GM12878 (cell line): ENCODE data around the gene C17orf58. TPM values are rescaled to one million over a fixed set of nuclear protein-coding genes. Genes with fewer than 3 reads are reported as not detected.

ENCODE experiments used
- ATAC-seq: fragments of 200-7000 bp; cut with Tn5 transposase; 3 replicates; pipeline ENCODE4 v1.9.1; 2020; ENCODE audit warnings: mild to moderate bottlenecking, moderate library complexity
- BruUV-seq: library from RNA; stranded (reverse); fragments of 400-500 nt; replicated peaks from 2 replicates; lab custom pipeline; 2021; lab: Mats Ljungman, UMichigan
- CTCF ChIA-PET: fragments of 300-600 bp; sonication (Branson Sonifier 250); formaldehyde crosslinking; extraction: SDS; loops from one replicate; lab custom pipeline; 2021; ENCODE audit warnings: inconsistent platforms; lab: Yijun Ruan, JAX
- POLR2A ChIA-PET: fragments of 350-600 bp; formaldehyde crosslinking; extraction: SDS; loops from one replicate; lab custom pipeline; 2021; ENCODE audit warnings: inconsistent platforms; lab: Charles Lee
- RAD21 ChIA-PET: fragments of 300-600 bp; sonication (Branson Sonifier 250); formaldehyde crosslinking; loops from one replicate; lab custom pipeline; 2023; ENCODE audit warnings: antibody characterized with exemption; ENCODE audit not compliant: unreplicated experiment; lab: Charles Lee
- SMC1A ChIA-PET: fragments of 300-600 bp; sonication (Branson Sonifier 250); formaldehyde crosslinking; loops from one replicate; lab custom pipeline; 2023; ENCODE audit not compliant: unreplicated experiment, uncharacterized antibody; lab: Charles Lee
- DNase-seq: peaks from one replicate; pipeline ENCODE4 v3.0.0-alpha.2; 2011; ENCODE audit warnings: low read depth, low spot score
- FAIRE-seq: peaks from 3 replicates; lab custom pipeline; 2011; peaks lifted over from hg19 to GRCh38; lab: Jason Lieb, UNC
- H2AFZ ChIP-seq: 2 replicates; pipeline ENCODE4 v1.6.0; 2011; ENCODE audit warnings: low read depth, low read length, control low read depth; ENCODE audit not compliant: control insufficient read depth
- H3K27ac ChIP-seq: 2 replicates; pipeline ENCODE4 v1.5.1; 2011; ENCODE audit warnings: control low read depth; ENCODE audit not compliant: control insufficient read depth, insufficient read depth
- H3K27me3 ChIP-seq, 2 experiments: replicated peaks in 1 of 2; 2 replicates each; pipeline versions ENCODE4 v1.6.0 to v1.6.1; 2011; ENCODE audit warnings: low read length in 1 of 2; ENCODE audit not compliant: control insufficient read depth in 2 of 2, insufficient read depth in 2 of 2
- H3K36me3 ChIP-seq, 2 experiments: 2 replicates each; pipeline ENCODE4 v1.5.1; 2011; ENCODE audit warnings: low read length in 1 of 2; ENCODE audit not compliant: control insufficient read depth in 2 of 2, insufficient read depth in 2 of 2
- H3K4me1 ChIP-seq: 2 replicates; pipeline ENCODE4 v1.6.1; 2011; ENCODE audit warnings: mild to moderate bottlenecking, low read length, moderate library complexity, mixed read lengths; ENCODE audit not compliant: control insufficient read depth, insufficient read depth
- H3K4me2 ChIP-seq: 2 replicates; pipeline ENCODE4 v1.6.0; 2011; ENCODE audit warnings: control low read depth; ENCODE audit not compliant: control insufficient read depth, insufficient read depth
- H3K4me3 ChIP-seq: fragments of 200-600 bp; sonication (generic); 2 replicates; pipeline ENCODE4 v1.5.1; 2016
- H3K79me2 ChIP-seq: 2 replicates; pipeline ENCODE4 v1.6.0; 2011; ENCODE audit warnings: low read length; ENCODE audit not compliant: control insufficient read depth, insufficient read depth
- H3K9ac ChIP-seq: 2 replicates; pipeline ENCODE4 v1.8.0; 2011; ENCODE audit warnings: low read length, control low read depth, mixed read lengths; ENCODE audit not compliant: control insufficient read depth, insufficient read depth
- H3K9me3 ChIP-seq: replicated peaks from 3 replicates; pipeline ENCODE4 v1.5.1; 2011; ENCODE audit warnings: mild to moderate bottlenecking, low read length; ENCODE audit not compliant: control insufficient read depth, insufficient read depth
- H4K20me1 ChIP-seq: 2 replicates; pipeline ENCODE4 v1.6.0; 2011; ENCODE audit not compliant: control insufficient read depth, insufficient read depth
- BRCA1 ChIP-seq: IDR thresholded peaks from 2 replicates; pipeline ENCODE4 v1.6.1; 2011; ENCODE audit warnings: low read depth, low read length, improper control_type of control experiment
- CBFB ChIP-seq: IDR thresholded peaks from 2 replicates; pipeline ENCODE4 v1.6.1; 2016; ENCODE audit warnings: antibody characterized with exemption, low read depth
- CBX3 ChIP-seq: fragments of 200-600 bp; sonication (generic); IDR thresholded peaks from 2 replicates; pipeline ENCODE4 v1.6.1; 2016; ENCODE audit warnings: low read depth, borderline replicate concordance
- CBX5 ChIP-seq: sonication (generic); IDR thresholded peaks from 2 replicates; pipeline ENCODE4 v1.6.1; 2016; ENCODE audit warnings: low read depth, moderate library complexity, mild to moderate bottlenecking, inconsistent platforms
- GATAD2B ChIP-seq: fragments of 450-650 bp; conservative IDR thresholded peaks from 2 replicates; pipeline ENCODE4 v1.6.1; 2017; ENCODE audit warnings: low read depth, mild to moderate bottlenecking, moderate library complexity
- HCFC1 ChIP-seq: fragments of 150-350 bp; IDR thresholded peaks from 2 replicates; pipeline ENCODE4 v1.6.1; 2014; ENCODE audit warnings: low read length
- MYB ChIP-seq: fragments of 150-350 bp; IDR thresholded peaks from 2 replicates; pipeline ENCODE4 v1.6.1; 2014; ENCODE audit warnings: mild to moderate bottlenecking, low read depth, low read length, borderline replicate concordance
- RAD21 ChIP-seq: IDR thresholded peaks from 2 replicates; pipeline ENCODE4 v1.6.1; 2011; ENCODE audit warnings: mild to moderate bottlenecking, low read depth, low read length, moderate library complexity; ENCODE audit not compliant: insufficient read depth
- RFX5 ChIP-seq: IDR thresholded peaks from 2 replicates; pipeline ENCODE4 v1.6.1; 2011; ENCODE audit warnings: low read depth, low read length, improper control_type of control experiment
- SMAD1 ChIP-seq: fragments of 450-650 bp; IDR thresholded peaks from 2 replicates; pipeline ENCODE4 v1.6.1; 2018; ENCODE audit warnings: mild to moderate bottlenecking, low read depth; ENCODE audit not compliant: partially characterized antibody
- STAT1 ChIP-seq: fragments of 450-650 bp; conservative IDR thresholded peaks from 2 replicates; pipeline ENCODE4 v1.6.1; 2014; ENCODE audit warnings: antibody characterized with exemption, mild to moderate bottlenecking
- TCF7 ChIP-seq: IDR thresholded peaks from 2 replicates; pipeline ENCODE4 v1.6.1; 2014; ENCODE audit warnings: antibody characterized with exemption, borderline replicate concordance
- WGBS: methylation state at CpG from one replicate; pipeline ENCODE4 v1.1.6; 2016; ENCODE audit warnings: low lambda C conversion rate; ENCODE audit not compliant: insufficient replicate concordance, insufficient coverage; ENCODE audit errors: missing lambda C conversion rate; 5-methylcytosine and 5-hydroxymethylcytosine counted together
- in situ Hi-C: fragments of 300-500 bp; cut with MboI; formaldehyde crosslinking; loops from 9 replicates; pipeline ENCODE4 v1.14.3; 2018; ENCODE audit warnings: mixed read lengths
- intact Hi-C: fragments of 100-400 bp; cut with micrococcal nuclease; formaldehyde crosslinking; loops from one replicate; pipeline ENCODE4 v1.14.2; 2022; ENCODE audit not compliant: unreplicated experiment
- polyA plus RNA-seq, 11 experiments: library from polyadenylated mRNA; depleted of rRNA in 4 of 11; unstranded in 6 of 11; stranded (reverse) in 5 of 11; fragments of >200 nt; fragmentation: Nextera tagmentation in 4 of 11; fragmentation: Illumina TruSeq in 1 of 11; extraction: Ambion mirVana in 4 of 11; extraction: Trizol in 1 of 11; gene quantifications; 1 replicate in 1 of 11; 2 replicates in 10 of 11; pipeline versions ENCODE4 v1.2.1 to v1.2.3, GENCODE V29; 2011 to 2016; ENCODE audit warnings: inconsistent platforms in 2 of 11, missing spikeins in 2 of 11, low read depth in 1 of 11
- total RNA-seq, 4 experiments: library from RNA; depleted of rRNA in 3 of 4; stranded (reverse); fragments of >200 nt in 3 of 4; fragmentation: Illumina TruSeq in 1 of 4; extraction: Trizol in 1 of 4; gene quantifications; 2 replicates each; pipeline versions ENCODE4 v1.2.1 to v1.2.3, GENCODE V29; 2013 to 2021

Gene C17orf58
- total and polyA plus RNA-seq, 10 of the 15 experiments (the other 5 are each of a cell fraction or from before 2014, with no cell fraction given) = 3.3 to 12.3 (median 6.2) TPM

DNA sequence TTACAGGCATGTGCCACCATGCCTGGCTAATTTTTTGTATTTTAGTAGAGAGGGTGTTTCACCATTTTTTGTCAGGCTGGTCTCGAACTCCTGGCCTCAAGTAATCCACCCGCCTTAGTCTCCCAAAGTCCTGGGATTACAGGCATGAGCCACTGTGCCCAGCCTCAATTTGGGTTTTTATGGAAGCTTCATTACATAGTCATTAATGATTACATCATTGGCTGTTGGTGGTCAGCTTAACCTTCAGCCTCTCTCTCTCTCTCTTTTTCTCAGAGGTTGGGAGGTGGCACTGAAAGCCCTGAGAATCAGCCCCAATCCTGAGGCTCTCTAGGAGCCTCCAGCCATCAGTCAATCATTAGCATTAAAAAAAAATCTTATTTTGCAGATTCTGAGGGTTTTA, 45.3 kb downstream of the C17orf58 start:
- no peak for FAIRE-seq
- no peak for ATAC-seq
- no peak overlapping the region for H3K4me3 ChIP-seq
- ChIA-PET CTCF (no interaction called here), POLR2A (no interaction called here), SMC1A (no interaction called here), RAD21 (no interaction called here)
- no peak overlapping the region for H3K4me2 ChIP-seq
- no peak overlapping the region for H3K27ac ChIP-seq
- H3K27me3 ChIP-seq = no peaks in the 10 kb centered on the region
- DNase-seq = no peak
- H3K4me1 ChIP-seq = no peaks in the 10 kb centered on the region
- peaks cover 6 to 23% of the 10 kb centered on the region in 2 experiments for H3K36me3 ChIP-seq
- H3K9ac ChIP-seq = no peak overlapping the region
- H3K9me3 ChIP-seq = no peaks in the 10 kb centered on the region
- TF ChIP-seq MYB = no peak
- TF ChIP-seq RAD21 = no peak
- TF ChIP-seq RFX5 = no peak
- TF ChIP-seq CBX5 = no peak
- no peak for TF ChIP-seq SMAD1
- no peak for TF ChIP-seq TCF7
- TF ChIP-seq CBX3 = no peak
- no peak for TF ChIP-seq HCFC1
- no peak for TF ChIP-seq CBFB
- TF ChIP-seq STAT1 = no peak
- TF ChIP-seq BRCA1 = no peak
- TF ChIP-seq GATAD2B = no peak
- TF ChIP-seq, all 136 proteins: peak for 0
- H2AFZ ChIP-seq = no peak overlapping the region
- in situ Hi-C loops (no loop called here), intact Hi-C loops (no loop called here)
- H3K79me2 ChIP-seq = no peaks in the 10 kb centered on the region
- no TSS peak for BruUV-seq
- no peaks in the 10 kb centered on the region for H4K20me1 ChIP-seq
- WGBS = 100% methylated on average over 2 of the region's 2 CpGs
